Stimulated activated CD4-positive, alpha-beta T cell treated with anti-CD3 and anti-CD28 coated beads, TNF-alpha, amount 100 ng/mL, for 48 hours (primary cell): ENCODE results near the gene TIAM2.

ENCODE experiments used
- DNase-seq, 3 donors: peaks; one replicate each; pipeline ENCODE4 v3.0.0-alpha.2; 2020; ENCODE audit warnings: low read depth in 3 of 3

Gene TIAM2

GRCh38 chr6:155024391-155025027, 29.4 kb downstream of the TIAM2 start:
- no peak for DNase-seq

GRCh38 chr6:155026022-155026705, 31.0 kb downstream of the TIAM2 start:
- DNase-seq, result no peak

- no peak for DNase-seq
Measured at GRCh38 chr6:155026706-155027045, 31.6 kb downstream of the TIAM2 start.

- DNase-seq, result no peak
Measured at GRCh38 chr6:155030148-155030720, 35.1 kb downstream of the TIAM2 start.

GRCh38 chr6:155031091-155031490, 36.0 kb downstream of the TIAM2 start:
- DNase-seq, result no peak

GRCh38 chr6:155033021-155033791, 38.1 kb downstream of the TIAM2 start:
- no peak for DNase-seq

- DNase-seq, result no peak
Measured at GRCh38 chr6:155036907-155037306, 41.8 kb downstream of the TIAM2 start.

GRCh38 chr6:155038104-155038503, 43.0 kb downstream of the TIAM2 start:
- DNase-seq, result no peak

GRCh38 chr6:155038527-155038926, 43.4 kb downstream of the TIAM2 start:
- DNase-seq, result no peak

- DNase-seq, result no peak
Measured at GRCh38 chr6:155039618-155040017, 44.5 kb downstream of the TIAM2 start.

GRCh38 chr6:155040154-155040553, 45.0 kb downstream of the TIAM2 start:
- DNase-seq, result no peak

GRCh38 chr6:155040901-155041650, 46.0 kb downstream of the TIAM2 start:
- DNase-seq, result no peak

GRCh38 chr6:155041741-155042279, 46.7 kb downstream of the TIAM2 start:
- DNase-seq, result no peak

GRCh38 chr6:155042983-155043382, 47.9 kb downstream of the TIAM2 start:
- DNase-seq, result no peak

- DNase-seq, result no peak
Measured at GRCh38 chr6:155045561-155046404, 50.7 kb downstream of the TIAM2 start.

GRCh38 chr6:155047523-155047922, 52.4 kb downstream of the TIAM2 start:
- DNase-seq, result no peak

GRCh38 chr6:155050311-155050710, 55.2 kb downstream of the TIAM2 start:
- DNase-seq, result peak; percentile 11 to 29 (median 12)

GRCh38 chr6:155054491-155055250, 59.6 kb downstream of the TIAM2 start:
- no peak for DNase-seq

GRCh38 chr6:155055729-155056128, 60.6 kb downstream of the TIAM2 start:
- no peak for DNase-seq

GRCh38 chr6:155056756-155057155, 61.6 kb downstream of the TIAM2 start:
- DNase-seq, result no peak
